Adipose tissue (tissue), 3 donors: ENCODE results near the gene ATP11A. TPM values are rescaled to one million over a fixed set of nuclear protein-coding genes. Genes with fewer than 3 reads are reported as not detected.
"Not testable (repeated sequence)": the region's sequence is repeated elsewhere in the genome, so short reads cannot be mapped to it uniquely, and the experiment has no call there.

ENCODE experiments used
- H3K27ac ChIP-seq: one replicate; pipeline ENCODE4 v1.5.1; 2013; ENCODE audit warnings: low read depth, low read length
- WGBS, 3 donors: extraction: QIAGEN DNeasy Blood & Tissue Kit; methylation state at CpG; one replicate each; pipeline ENCODE4 v1.1.7; 2013; 5-methylcytosine and 5-hydroxymethylcytosine counted together
- polyA plus RNA-seq, 3 donors: library from polyadenylated mRNA; stranded (reverse); fragments of 200-250 nt; gene quantifications; one replicate each; pipeline ENCODE4 v1.2.3, GENCODE V29; 2013
- donor health status: healthy with polysubstance abuse.
- donor health status: Bipolar disorder and iron deficiency.
- donor health status: healthy.

Gene ATP11A
- polyA plus RNA-seq, 3 donors, result 8.1 to 12.0 (median 9.9) TPM

- WGBS, 3 donors, result 78 to 95% (median 90%) methylated on average over 17 to 18 of the region's 18 CpGs
- no peak overlapping the region for H3K27ac ChIP-seq
These were observed 101.2 kb downstream of the ATP11A start for GRCh38 chr13:112790735-112791641.

- WGBS, 3 donors, result 81 to 87% (median 81%) methylated on average over 20 of the region's 20 CpGs
- H3K27ac ChIP-seq, result no peak overlapping the region
These were observed 102.0 kb downstream of the ATP11A start for GRCh38 chr13:112791663-112792440.

GRCh38 chr13:112792511-112792910, 102.7 kb downstream of the ATP11A start:
- 50 to 75% (median 54%) methylated on average over 6 of the region's 6 CpGs for WGBS, 3 donors
- no peak overlapping the region for H3K27ac ChIP-seq

- no peak overlapping the region for H3K27ac ChIP-seq
- WGBS, 3 donors, result 95 to 97% (median 97%) methylated on average over 26 of the region's 26 CpGs
These were observed 104.0 kb downstream of the ATP11A start for GRCh38 chr13:112793545-112794445.

GRCh38 chr13:112795277-112795676, 105.4 kb downstream of the ATP11A start:
- 73 to 88% (median 85%) methylated on average over 4 of the region's 4 CpGs for WGBS, 3 donors
- no peak overlapping the region for H3K27ac ChIP-seq

- no peak overlapping the region for H3K27ac ChIP-seq
These were observed 106.5 kb downstream of the ATP11A start for GRCh38 chr13:112796190-112796915.

GRCh38 chr13:112799394-112799793, 109.6 kb downstream of the ATP11A start:
- WGBS, 3 donors, result 95 to 97% (median 95%) methylated on average over 1 of the region's 1 CpG
- H3K27ac ChIP-seq, result no peak overlapping the region

More at GRCh38 chr13:112796190-112796915, 106.5 kb downstream of the ATP11A start:
- 93 to 96% (median 95%) methylated on average over 9 of the region's 9 CpGs for WGBS, 3 donors

GRCh38 chr13:112800057-112800456, 110.2 kb downstream of the ATP11A start:
- 97 to 100% (median 100%) methylated on average over 1 of the region's 1 CpG for WGBS, 3 donors

GRCh38 chr13:112800807-112801206, 111.0 kb downstream of the ATP11A start:
- 89 to 94% (median 90%) methylated on average over 4 to 5 of the region's 6 CpGs for whole genome bisulfite sequencing, 3 donors
- H3K27ac ChIP-seq, result not testable (repeated sequence)

More at GRCh38 chr13:112800057-112800456, 110.2 kb downstream of the ATP11A start:
- no peak overlapping the region for H3K27ac ChIP-seq

- H3K27ac ChIP-seq, result no peak overlapping the region
- 67 to 95% (median 81%) methylated on average over 2 of the region's 2 CpGs for WGBS, 3 donors
These were observed 113.0 kb downstream of the ATP11A start for GRCh38 chr13:112802802-112803195.

- no peak overlapping the region for H3K27ac ChIP-seq
- 61 to 80% (median 77%) methylated on average over 7 of the region's 7 CpGs for WGBS, 3 donors
These were observed 113.6 kb downstream of the ATP11A start for GRCh38 chr13:112803422-112803821.

GRCh38 chr13:112804374-112804773, 114.5 kb downstream of the ATP11A start:
- no peak overlapping the region for H3K27ac ChIP-seq
- 64 to 74% (median 66%) methylated on average over 5 of the region's 5 CpGs for WGBS, 3 donors

GRCh38 chr13:112806739-112807652, 117.2 kb downstream of the ATP11A start:
- WGBS, 3 donors, result 92 to 94% (median 93%) methylated on average over 36 of the region's 36 CpGs
- no peak overlapping the region for H3K27ac ChIP-seq

GRCh38 chr13:112807653-112808376, 118.0 kb downstream of the ATP11A start:
- 93 to 94% (median 93%) methylated on average over 19 to 24 of the region's 24 CpGs for WGBS, 3 donors
- no peak overlapping the region for H3K27ac ChIP-seq

GRCh38 chr13:112808377-112809140, 118.7 kb downstream of the ATP11A start:
- no peak overlapping the region for H3K27ac ChIP-seq
- WGBS, 3 donors, result 93% methylated on average over 25 to 26 of the region's 26 CpGs
